C1 segment of cervical spinal cord (tissue), 14 donors: Measurements from ENCODE around the gene SLC66A1.

ENCODE experiments used
- DNase-seq, 14 donors: peaks; one replicate each; lab custom pipeline; 2025; lab: John Stamatoyannopoulos, UW

Gene SLC66A1

DNA sequence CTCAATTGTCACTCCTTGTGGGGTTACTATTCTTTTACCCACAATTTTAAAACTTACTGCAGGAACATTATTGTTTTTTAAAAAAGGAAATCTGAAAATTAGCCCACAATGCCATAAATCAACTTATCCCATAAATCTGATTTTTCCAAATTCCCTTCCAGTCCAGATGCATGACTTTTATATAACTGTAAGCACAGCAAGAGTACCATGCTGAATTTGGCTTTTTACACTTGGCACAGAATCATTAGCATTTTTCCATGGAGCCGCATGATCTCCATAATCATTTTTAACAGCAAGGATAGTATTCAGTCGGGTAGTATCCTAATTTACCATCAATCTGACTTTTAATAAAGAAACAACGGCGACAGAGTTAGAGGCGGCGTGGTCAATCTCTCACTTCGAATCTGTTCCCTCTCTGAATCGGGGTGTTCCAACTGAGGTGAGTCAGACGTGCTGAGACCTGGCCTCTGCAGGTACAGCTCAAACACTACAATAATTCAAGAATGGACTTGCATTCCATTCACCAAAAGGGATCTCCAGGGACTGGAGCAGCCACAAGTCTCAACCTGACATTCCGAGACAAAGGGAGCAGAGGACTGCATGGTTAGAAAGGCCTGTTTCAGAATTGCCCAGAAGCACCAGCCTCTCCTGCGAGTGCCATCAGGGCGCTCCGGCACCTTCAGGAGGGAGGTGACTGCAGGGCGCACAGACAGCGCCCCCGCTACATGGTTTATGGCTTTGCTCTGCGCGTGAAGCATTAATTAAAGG lies 48.9 kb downstream of the SLC66A1 start:
- DNase-seq = peak in 1 of 14 donors; percentile 26

DNA sequence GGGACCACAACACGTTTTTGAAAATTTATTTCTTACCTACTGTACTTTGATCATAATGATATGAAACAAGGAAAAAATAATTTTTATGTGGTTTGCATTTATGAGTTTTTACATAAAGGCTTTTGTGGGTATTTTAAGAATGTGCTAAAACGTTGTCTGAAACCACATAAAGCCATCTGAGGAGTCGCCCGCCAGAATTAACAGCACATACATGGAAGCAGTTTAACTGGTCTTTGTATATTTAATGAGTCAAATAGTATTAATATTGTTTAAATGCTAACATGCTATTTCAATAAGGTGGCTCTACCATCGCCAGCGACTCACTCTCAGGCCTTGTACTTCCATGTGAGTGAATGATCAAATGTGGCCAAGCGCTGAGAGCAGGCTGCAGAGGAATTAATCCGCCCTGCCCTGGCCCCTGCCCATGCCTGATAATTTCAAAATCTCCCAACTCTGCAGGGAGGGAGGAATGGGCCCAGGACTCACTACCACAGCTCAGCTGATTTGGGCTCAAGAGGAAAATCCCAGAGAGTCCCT lies 49.6 kb downstream of the SLC66A1 start:
- peak in 1 of 14 donors; percentile 25 for DNase-seq

DNA sequence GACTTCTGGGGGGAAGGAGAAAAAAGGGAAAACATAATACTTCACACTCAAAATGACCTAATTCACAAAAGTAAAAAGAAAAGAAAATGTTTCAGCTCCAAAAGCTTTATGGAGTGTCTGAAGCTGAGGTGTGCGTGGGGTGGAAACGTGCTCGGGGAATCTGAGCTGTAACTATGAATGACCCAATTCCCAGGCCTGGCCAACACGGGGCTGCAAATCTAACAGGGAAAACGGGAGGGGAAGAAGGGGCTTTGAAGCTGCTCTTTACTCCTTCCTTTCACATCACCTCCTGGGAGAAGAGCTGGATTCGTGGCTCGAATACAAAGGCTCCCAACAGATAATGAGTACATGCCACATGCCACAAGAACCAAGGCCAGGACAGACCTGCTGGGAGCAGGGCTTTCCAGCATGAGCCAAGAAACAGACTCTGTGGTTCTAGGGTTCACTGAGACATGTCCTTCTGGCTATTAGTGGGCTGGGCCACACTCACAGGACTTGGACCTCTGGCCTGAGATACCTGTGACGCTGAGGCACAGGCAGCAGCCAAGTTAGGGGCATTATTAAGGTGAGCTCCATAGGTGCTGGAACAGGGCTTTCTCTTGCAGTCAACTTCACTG lies 51.5 kb downstream of the SLC66A1 start:
- DNase-seq = peak in 2 of 14 donors; percentile 38 to 93

DNA sequence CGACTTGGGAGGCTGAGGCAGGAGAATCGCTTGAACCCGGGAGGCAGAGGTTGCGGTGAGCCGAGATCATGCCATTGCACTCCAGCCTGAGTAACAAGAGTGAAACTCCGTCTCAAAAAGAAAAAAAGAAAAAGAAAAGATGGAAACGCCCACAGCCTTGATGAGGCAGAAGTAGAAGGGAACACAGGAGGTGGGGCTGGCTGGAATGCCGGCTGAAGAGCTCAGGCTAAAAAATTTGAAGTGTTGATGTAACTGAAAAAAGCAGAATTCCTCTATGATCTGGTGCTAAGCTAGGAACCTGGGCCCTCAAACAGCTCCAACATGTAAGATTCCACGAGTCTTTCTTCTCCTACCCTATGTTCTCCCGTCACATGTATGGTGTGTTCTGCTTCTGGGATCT lies 53.6 kb downstream of the SLC66A1 start:
- no peak for DNase-seq

DNA sequence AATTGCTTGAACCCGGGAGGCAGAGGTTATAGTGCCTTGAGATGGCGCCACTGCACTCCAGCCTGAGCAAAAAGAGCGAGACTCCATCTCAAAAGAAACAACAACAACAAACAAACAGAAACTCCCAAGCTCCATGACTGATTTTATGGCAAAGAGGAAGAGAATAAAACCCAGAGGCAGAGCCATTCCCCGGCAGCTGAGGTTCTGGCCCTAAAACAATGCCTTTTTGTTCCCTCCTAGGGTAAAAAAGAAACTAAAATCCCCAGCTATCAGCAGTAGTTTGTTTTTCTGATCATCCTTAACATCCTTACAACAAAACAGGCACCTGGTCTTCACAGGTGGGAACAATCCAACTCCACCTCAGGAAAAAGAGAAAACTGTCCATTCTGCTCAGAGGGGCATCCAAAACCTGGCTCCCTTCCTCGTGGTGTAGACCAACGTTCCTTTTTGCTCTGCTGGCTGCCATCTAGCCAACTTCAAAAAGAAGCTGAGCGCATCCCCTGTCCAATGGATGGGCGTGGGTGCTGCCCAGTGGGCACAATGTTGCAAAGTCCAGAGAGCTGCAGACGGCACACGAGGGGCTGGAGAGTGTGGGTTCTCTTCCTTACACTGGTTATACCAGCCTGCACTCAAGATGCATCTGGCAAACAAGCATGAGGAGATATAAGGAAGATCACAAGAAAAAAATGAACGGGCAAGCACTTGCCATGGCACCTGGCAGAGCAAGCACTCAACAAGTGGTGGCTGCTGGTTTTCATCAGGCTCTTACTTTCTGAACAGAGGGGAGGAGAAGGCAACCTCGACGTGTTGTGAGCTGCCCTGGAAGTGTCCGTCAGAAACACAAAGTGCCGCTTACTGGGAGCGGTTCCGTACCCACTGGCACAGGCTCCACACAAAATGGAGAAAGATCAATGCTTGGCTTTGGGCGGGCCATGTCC lies 54.7 kb downstream of the SLC66A1 start:
- DNase-seq = peak in 3 of 14 donors; percentile 15 to 47 (median 27)

DNA sequence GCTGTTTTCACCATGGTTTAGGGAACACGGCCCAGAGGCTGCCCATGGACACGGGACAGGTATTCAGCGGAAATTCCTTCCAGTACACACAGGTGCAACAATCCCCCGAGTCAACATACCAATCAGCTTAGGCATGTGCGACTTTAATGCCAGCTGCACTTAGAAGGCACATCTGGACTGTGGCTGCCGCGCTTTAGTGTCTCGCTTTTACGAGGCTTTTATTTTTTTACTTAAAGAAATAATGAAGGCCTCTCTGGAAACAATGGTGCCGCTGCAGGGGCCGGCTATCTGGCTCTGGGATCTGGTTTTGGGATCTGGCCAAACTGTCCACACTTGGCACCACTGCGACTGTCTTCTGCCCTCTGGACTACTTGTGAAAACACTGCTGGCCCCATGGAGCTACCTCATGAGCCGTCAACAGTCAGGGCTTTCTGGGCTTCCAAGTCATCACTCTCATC lies 55.5 kb downstream of the SLC66A1 start:
- no peak for DNase-seq

DNA sequence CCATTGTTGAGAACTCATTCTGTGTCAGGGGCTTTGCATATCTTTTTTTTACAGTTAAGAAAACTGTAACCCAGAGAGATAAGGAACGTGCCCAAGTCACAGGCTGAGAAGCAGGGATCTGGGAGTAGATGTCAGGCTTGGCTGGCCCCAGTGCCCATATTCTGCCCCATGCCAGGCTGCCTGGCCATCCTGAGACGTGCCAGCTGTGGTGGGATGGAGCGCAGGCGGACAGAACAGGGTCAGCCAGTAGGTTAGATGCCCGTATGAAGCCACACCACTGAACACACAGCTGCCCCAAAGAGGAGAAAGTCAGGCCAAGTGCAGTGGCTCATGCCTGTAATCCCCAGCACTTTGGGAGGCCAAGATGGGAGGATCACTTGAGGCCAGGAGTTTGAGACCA lies 55.9 kb downstream of the SLC66A1 start:
- DNase-seq = no peak

DNA sequence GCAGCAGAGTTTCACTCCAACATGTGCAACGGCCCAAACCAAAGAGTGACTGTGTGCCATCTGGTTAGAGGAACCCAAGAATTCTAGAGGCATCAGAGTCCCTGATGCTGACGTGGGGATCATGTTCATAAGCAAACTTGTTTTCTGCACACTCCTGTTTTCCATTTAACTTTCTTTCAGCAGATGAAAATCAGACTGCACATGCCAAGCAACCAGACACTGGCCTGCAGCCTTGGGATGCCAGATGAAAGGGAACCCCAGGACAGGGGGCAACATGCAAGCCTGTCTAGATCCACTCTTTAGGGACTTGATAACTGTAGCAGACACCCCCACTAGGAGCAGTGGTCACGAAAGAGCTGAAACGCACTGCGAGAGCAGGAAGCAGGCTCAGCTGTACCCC lies 56.8 kb downstream of the SLC66A1 start:
- DNase-seq = no peak

DNA sequence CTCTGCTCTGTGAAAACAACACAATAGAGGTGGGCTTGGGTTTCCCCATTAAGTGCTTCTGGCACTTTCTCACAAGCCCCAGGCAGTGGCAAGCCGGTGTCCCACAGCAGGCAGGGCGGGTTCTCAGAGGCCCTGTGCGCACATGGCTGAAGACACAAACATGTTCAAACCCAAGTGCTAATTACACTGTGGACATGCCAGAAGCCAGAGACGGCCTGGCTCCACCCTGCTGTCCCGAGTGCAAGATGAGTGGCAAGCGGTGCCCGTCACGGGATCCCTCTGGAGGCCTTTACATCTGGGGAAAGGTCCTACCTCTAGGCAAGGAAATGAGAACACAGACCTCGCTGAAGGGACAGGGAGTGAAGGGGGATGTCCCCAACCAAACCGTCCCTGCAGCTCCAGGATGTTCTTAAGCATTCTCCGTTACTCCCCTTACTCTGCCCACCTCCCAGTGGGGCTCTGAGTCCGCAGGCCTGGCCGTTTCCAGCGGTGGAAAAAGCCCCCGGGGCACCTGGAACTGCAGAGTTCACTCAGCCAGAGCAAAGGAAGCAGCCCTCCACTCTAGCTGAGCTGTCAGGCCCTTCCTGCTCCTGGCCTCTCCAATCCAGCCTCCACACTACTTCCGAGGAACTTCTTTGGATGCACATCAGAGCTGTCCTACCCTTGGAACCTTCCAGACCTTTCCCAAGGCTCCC lies 57.4 kb downstream of the SLC66A1 start:
- DNase-seq = no peak

DNA sequence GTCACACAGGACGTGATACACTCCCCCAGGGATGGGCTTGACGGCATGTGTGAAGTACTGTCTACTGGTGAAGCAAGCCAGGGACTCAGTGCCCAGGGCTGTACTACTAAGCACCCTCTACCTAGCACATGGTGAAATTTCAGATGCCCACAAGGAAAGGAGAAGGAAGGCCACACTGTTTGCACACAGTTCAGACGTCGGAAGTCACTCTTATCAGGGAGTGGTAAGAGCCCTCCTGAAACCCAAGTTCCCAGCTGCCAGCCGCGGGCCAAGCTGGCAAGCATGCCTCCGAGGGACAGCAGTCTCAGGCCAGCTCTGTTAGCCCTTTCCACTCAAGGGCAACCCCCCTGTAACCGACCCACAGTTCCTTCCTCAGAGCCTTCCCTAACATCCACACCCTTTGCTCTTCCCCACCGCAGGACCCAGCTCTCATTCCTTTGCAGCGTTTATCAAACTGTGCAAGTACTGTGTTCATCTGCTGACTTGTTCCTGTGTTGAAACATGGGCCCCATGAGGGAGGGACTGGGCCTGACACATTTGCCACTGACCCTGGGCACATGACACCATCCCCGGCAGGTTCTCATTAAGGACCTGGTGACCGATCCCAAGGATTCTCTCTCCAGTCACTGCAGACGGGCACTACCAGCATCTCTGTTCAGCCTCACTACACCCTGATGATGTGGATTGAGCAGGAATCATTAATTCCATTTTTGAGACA lies 58.5 kb downstream of the SLC66A1 start:
- DNase-seq = no peak

DNA sequence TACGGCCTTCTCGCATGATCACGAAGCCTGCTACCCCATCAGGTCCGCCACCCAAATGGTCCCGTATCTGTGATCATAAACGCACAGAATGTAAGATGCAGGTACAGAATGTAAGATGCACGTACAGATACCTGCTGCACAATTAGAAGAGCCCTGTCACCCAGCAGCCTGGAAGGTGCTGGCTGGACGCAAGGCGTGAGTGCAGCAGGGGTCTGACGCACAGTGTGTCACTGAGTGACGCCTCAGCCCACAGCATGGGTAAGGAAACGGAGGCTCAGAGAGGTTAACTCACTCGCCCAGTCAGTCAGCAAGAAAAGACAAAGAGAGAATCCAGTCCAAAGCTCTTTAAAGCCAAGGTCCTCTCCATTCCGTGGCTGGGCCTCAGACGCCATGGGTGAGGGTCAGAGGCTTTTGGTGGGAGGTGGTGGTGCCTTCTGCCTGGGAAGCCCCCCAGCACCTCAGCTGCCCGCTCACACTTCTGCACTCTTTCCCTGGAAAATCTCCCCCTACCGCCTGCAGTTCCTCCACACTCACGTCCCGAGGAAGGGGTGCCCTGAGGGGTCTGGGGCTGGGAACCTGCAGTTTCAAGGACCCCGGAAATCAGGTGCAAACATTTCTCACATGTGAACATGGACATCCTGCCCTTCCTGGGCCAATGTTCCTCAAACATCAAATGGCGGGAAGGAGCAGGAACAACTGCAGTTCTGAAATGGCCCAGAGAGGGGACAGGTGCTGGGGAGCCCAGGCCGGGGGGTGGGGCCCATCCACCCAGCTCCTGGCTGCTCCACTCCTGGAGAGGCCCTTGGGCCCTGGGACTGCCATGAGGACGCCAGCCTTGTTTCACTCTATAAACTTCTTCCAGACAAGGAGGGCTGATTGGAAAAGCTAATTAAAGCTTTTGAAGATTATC lies 59.4 kb downstream of the SLC66A1 start:
- no peak for DNase-seq

DNA sequence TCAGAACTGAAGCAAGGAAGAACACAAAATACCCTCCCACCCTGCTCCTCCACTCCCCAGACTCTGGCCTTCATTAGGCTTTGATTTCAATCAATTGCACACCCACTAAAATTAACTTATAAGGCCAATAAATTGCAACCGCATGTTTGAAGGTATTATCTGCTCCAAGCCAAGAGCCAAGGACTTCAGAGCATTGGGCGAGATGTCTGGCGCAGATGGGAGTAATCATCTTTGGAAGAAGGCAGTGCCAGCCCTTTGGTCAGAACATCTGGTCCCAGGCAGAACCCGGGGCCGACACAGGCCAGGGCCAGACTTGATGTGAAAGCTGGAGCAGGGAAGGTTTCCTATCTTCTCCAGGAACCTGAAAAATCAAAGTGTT lies 60.0 kb downstream of the SLC66A1 start:
- no peak for DNase-seq

DNA sequence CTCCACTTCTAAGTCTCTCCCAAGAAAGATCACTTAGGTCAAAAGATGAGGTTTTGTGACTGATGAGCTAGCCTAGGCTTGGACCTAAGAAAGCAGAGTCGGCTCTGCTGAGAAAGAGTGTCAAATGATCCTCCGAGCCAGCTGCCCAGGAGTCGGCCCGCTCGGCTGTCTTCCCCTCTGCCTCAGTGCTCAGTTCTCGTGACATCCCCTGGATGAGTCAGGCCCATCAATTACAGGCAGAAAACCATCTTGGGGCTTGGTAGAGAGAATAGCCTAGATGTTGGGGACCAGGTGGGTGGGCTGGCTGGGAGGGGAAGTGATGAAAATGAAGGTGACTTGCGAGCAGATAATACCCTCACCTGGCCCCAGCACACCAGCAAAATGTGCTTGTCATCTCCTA lies 60.5 kb downstream of the SLC66A1 start:
- DNase-seq = no peak

DNA sequence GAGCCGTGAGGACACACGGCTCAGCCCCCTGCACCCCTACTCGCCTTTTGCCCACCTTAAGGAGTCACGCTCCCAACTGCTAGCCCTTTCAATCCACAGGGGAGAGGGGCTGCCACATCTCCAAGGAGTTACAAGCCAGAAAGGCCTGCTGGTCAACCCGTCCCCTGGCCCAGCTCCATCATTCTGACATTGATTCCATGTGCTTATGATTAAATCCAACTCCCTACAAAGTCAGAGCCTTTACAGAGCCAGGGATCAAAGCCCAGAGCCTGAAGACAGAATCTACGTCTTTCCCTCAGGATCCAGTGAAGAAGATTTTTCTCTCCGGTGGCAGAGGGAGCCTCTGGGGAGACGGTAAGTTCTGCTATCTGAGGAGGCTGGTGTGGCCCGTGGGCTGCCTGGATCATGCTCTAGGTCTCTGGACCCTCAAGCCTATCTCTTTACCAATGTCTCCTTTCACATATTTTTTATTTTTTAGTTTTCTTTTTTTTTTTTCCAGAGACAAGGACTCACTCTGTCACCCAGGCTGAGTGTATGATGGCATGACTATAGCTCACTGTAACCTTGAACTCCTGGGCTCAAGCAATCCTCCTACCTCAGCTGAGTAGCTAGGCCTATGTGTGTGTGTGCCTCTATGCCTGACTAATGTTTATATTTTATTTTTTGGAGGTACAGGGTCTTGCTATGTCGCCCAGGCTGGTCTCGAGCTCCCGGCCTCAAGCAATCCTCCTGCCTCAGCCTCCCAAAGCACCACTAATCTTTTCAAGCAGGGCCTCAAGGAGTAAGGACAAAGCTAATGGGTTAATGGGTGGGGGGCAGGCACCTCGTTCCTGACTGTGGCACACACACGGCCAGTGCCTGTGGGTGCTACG lies 61.3 kb downstream of the SLC66A1 start:
- no peak for DNase-seq

DNA sequence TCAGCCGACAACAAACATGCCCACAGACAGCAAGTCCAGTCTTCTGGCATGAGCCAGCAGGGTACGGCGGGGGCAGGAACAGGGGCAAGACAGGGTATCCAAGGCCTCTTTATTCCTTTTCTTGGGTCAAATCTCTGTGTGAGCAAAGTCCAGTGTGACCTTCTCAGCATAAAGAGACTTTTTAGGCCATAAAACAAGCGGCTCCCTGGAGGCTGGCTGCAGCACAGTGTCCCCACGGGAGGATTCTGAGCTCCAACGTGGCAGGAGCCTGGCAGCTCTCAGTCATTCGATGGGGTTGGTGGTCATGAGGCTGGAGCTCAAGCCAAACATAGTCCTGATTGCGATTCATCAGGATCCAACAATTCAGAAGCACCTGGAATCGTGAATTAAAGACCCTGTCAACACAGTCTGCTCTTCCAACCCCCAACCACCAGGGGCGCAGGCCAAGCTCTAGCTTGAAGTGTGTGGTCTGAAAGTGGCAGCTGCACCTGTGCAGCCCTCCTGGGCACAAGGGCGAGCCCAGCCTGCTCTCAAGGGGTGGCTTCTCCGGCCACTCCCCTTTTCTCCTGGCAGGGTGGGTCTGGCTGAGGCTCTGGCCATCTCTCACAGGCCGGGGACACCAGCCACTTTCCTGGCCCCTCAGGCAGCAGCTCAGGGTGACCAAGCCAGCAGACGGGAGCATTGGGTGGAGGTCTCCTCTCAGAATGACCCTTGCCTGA lies 62.1 kb downstream of the SLC66A1 start:
- no peak for DNase-seq

DNA sequence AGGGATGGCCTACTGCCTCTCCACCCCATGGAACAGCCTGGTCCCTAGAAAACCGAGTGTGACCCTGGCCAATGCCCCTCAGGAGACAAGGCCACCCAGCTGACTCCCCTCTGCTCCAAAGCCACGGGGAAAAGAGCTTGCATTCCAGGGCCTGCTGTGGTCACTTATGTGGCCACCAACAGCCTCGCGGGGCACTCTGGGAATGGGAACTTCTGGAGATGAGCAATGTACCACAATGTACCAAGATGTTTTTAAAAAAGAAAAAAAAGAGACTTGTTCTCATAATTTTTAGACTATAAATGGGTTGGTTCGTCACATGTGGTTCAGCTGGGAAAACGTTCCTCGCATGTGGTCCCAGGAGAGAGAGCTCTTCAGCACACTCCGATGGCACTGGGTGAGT lies 62.8 kb downstream of the SLC66A1 start:
- no peak for DNase-seq

DNA sequence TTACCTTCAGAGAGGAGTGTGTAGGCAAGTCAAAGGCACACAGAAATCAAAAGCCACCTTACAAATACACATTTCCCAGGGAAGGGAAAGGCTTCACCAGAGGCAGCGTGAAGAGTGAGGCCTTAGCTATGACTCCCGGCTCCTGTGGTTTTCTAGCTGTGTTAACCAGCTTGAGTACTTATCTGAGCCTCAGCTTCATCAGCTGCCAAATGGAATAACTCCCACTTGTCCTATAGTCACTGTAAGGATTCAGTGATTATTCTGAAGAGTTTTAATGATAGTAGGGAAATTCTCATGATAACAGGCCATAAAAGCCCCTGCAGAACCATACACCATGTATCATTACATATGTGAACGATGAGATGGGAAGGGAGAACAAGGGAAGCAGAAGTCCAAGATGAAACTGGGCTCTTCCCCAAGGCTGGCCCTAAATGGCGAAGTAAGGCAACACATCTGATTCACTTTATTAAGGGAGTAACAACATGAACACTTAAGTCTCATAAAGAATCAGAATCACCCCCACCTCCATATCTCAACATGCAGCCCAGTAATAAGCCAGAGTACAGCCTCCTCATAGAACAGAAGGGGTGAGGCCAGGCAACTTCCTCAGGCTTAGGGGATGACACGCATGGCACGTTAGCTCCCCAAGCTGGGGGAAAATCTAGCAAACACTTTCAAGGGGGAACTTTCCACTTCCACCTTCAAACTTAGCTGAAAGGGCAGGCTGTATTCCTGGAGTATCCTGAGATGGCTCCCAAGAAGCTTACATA lies 63.7 kb downstream of the SLC66A1 start:
- DNase-seq = no peak
